ENCODE data around the gene NR6A1. TPM values are rescaled to one million over a fixed set of nuclear protein-coding genes. Genes with fewer than 3 reads are reported as not detected.

The NR6A1 gene
- total and polyA plus RNA-seq, 2 experiments from 2014 or later = 0.16 TPM; not detected in 1

DNA sequence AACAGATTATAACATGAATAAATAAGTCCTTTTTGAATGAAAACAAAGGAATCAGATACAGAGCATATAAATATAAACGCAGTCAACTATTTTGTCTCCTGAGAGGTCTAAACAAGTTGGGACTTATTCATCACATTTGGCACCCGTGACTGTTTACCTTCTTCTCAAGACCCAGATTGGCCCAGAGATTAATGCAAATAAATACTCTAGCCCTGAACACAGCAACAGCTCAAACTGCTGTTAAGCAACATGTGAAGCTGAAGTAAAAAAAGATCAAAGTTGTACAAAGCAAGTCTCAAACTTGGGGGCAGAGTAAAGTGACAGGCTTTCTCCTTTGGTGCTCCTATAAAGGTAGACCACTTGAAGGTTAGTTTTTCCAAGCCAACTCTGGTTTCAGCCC lies 168.9 kb downstream of the NR6A1 start:
- Histone ChIP-seq H2AFZ (no peak overlapping the region), H3K79me2 (ENCODE audit: insufficient read depth) (no peaks in the 10 kb centered on the region), H3K9ac (no peak overlapping the region), H4K20me1 (ENCODE audit: insufficient read depth) (no peaks in the 10 kb centered on the region), H3K9me2 (ENCODE audit: insufficient read depth) (no peaks in the 10 kb centered on the region), H3K9me3 (ENCODE audit: low read depth) (no peaks in the 10 kb centered on the region), H3K4me1 (ENCODE audit: insufficient read depth) (no peaks in the 10 kb centered on the region), H3F3A (ENCODE audit: insufficient read depth) (no peaks in the 10 kb centered on the region), H3K4me3 (no peak overlapping the region), H3K36me3 (ENCODE audit: low read depth) (no peaks in the 10 kb centered on the region), H3K27me3 (replicated peaks; ENCODE audit: insufficient read depth) (no peaks in the 10 kb centered on the region), H3K27ac (no peak overlapping the region), H3K4me2 (ENCODE audit: unreplicated experiment) (no peak overlapping the region)
- DNase-seq = no peak
- 81 to 84% methylated on average over 2 of the region's 2 CpGs for WGBS, 2 experiments (ENCODE audit: low coverage in 1 of 2, low lambda C conversion rate in 2 of 2, missing lambda C conversion rate in 2 of 2)
- in situ Hi-C loops (cut with MboI) = no loop called here
- TF ChIP-seq EZH2 (IDR thresholded peaks at IDR 0.05; ENCODE audit: insufficient read depth, poor library complexity, severe bottlenecking) (no peak), EZH2phosphoT487 (IDR thresholded peaks at IDR 0.05; ENCODE audit: insufficient read depth, low read depth) (no peak)

DNA sequence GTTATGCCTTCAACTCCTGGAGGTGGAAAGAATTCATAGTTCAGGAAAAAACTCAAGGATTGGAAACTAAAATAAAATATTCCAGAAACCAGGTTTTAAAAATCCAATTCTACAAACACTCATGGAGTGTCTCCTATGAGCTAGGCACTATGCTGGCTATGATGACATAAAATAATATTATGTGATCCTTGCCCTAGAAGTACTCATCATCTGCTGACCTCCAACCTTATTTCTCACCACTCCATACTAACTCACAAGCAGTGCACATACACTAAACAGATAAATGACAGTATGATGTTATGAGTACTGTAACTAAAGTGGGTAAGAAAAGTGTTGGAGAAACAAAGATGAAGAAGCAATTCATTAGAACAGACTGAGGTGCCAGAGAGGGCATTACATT lies 170.7 kb downstream of the NR6A1 start:
- Histone ChIP-seq H2AFZ (no peak overlapping the region), H3F3A (ENCODE audit: insufficient read depth) (no peaks in the 10 kb centered on the region), H3K27me3 (replicated peaks; ENCODE audit: insufficient read depth) (no peaks in the 10 kb centered on the region), H3K9me2 (ENCODE audit: insufficient read depth) (no peaks in the 10 kb centered on the region), H3K4me1 (ENCODE audit: insufficient read depth) (no peaks in the 10 kb centered on the region), H4K20me1 (ENCODE audit: insufficient read depth) (no peaks in the 10 kb centered on the region), H3K79me2 (ENCODE audit: insufficient read depth) (no peaks in the 10 kb centered on the region), H3K4me2 (ENCODE audit: unreplicated experiment) (no peak overlapping the region), H3K9me3 (ENCODE audit: low read depth) (no peaks in the 10 kb centered on the region), H3K9ac (no peak overlapping the region), H3K27ac (no peak overlapping the region), H3K4me3 (no peak overlapping the region), H3K36me3 (ENCODE audit: low read depth) (no peaks in the 10 kb centered on the region)
- in situ Hi-C loops (cut with MboI) = no loop called here
- DNase-seq = no peak
- TF ChIP-seq EZH2 (IDR thresholded peaks at IDR 0.05; ENCODE audit: insufficient read depth, poor library complexity, severe bottlenecking) = no peak
- no peak for TF ChIP-seq EZH2phosphoT487 (IDR thresholded peaks at IDR 0.05; ENCODE audit: insufficient read depth, low read depth)

DNA sequence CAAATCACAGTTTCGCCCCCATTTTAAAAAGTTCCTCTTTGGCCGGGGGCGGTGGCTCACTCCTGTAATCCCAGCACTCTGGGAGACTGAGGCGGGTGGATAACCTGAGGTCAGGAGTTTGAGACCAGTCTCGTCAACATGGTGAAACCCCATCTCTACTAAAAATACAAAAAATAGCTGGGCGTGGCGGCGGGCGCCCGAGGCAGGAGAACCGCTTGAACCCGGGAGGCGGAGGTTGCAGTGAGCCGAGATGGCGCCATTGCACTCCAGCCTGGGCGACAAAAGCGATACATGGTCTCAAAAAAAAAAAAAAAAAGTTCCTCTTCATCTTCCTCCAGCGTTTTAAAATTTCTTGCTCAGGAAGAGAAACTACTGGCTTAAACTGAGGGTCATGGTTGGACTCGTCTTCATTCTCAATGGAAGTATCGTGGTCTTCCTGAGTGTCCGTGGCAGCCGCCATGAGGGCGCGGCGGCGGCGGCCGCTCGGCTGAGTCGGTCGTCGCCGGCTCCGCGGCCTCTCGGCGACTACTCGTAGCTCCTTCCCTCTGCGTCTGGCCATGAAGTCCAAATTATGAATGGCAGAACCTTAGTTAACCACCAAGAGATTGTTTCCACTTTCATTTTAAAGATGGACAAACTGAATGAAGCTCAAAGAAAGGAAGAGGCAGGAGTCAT lies 171.9 kb downstream of the NR6A1 start:
- Histone ChIP-seq H3F3A (ENCODE audit: insufficient read depth) (no peaks in the 10 kb centered on the region), H3K27ac (no peak overlapping the region), H3K9me3 (ENCODE audit: low read depth) (no peaks in the 10 kb centered on the region), H2AFZ (no peak overlapping the region), H3K9ac (no peak overlapping the region), H3K4me2 (ENCODE audit: unreplicated experiment) (no peak overlapping the region), H4K20me1 (ENCODE audit: insufficient read depth) (no peaks in the 10 kb centered on the region), H3K27me3 (replicated peaks; ENCODE audit: insufficient read depth) (no peaks in the 10 kb centered on the region), H3K4me3 (no peak overlapping the region), H3K79me2 (ENCODE audit: insufficient read depth) (no peaks in the 10 kb centered on the region), H3K4me1 (ENCODE audit: insufficient read depth) (peaks cover 2% of the 10 kb centered on the region; the same call in 1 of the 2 replicates), H3K36me3 (ENCODE audit: low read depth) (no peaks in the 10 kb centered on the region), H3K9me2 (ENCODE audit: insufficient read depth) (no peaks in the 10 kb centered on the region)
- in situ Hi-C loops (cut with MboI) = no loop called here
- no peak for TF ChIP-seq EZH2 (IDR thresholded peaks at IDR 0.05; ENCODE audit: insufficient read depth, poor library complexity, severe bottlenecking)
- no peak for TF ChIP-seq EZH2phosphoT487 (IDR thresholded peaks at IDR 0.05; ENCODE audit: insufficient read depth, low read depth)
- no peak for DNase-seq
- WGBS, 2 experiments (ENCODE audit: low coverage in 1 of 2, low lambda C conversion rate in 2 of 2, missing lambda C conversion rate in 2 of 2) = 94 to 96% methylated on average over 17 to 39 of the region's 39 CpGs

DNA sequence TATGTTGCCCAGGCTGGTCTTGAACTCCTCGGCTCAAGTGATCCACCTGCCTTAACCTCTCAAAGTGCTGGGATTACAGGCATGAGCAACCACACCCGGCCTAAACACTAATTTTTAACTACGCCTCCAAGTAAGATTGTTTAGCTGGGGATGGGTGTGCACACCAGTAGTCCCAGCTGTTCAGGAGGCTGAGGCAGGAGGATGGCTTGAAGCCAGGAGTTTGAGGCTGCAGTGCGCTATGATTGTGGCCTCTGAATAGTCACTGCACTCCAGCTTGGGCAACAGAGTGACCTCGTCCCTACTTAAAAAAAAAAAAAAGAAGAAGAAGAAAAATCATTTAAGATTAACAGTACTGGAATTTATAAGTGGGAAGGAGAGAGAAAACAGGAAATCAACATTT lies 173.1 kb downstream of the NR6A1 start:
- Histone ChIP-seq H3K9me2 (ENCODE audit: insufficient read depth) (no peaks in the 10 kb centered on the region), H3K9me3 (ENCODE audit: low read depth) (no peaks in the 10 kb centered on the region), H3F3A (ENCODE audit: insufficient read depth) (no peaks in the 10 kb centered on the region), H3K4me2 (ENCODE audit: unreplicated experiment) (no peak overlapping the region), H3K79me2 (ENCODE audit: insufficient read depth) (no peaks in the 10 kb centered on the region), H3K4me3 (no peak overlapping the region), H3K27ac (no peak overlapping the region), H3K27me3 (replicated peaks; ENCODE audit: insufficient read depth) (no peaks in the 10 kb centered on the region), H3K9ac (no peak overlapping the region), H4K20me1 (ENCODE audit: insufficient read depth) (no peaks in the 10 kb centered on the region), H2AFZ (no peak overlapping the region), H3K36me3 (ENCODE audit: low read depth) (no peaks in the 10 kb centered on the region), H3K4me1 (ENCODE audit: insufficient read depth) (peaks cover 12% of the 10 kb centered on the region; the same call in 1 of the 2 replicates)
- in situ Hi-C loops (cut with MboI) = no loop called here
- 88 to 89% methylated on average over 5 of the region's 5 CpGs for WGBS, 2 experiments (ENCODE audit: low coverage in 1 of 2, low lambda C conversion rate in 2 of 2, missing lambda C conversion rate in 2 of 2)
- TF ChIP-seq EZH2 (IDR thresholded peaks at IDR 0.05; ENCODE audit: insufficient read depth, poor library complexity, severe bottlenecking) (no peak), EZH2phosphoT487 (IDR thresholded peaks at IDR 0.05; ENCODE audit: insufficient read depth, low read depth) (no peak)
- DNase-seq = no peak
